Omental fat pad (tissue), 4 donors: ENCODE data around the gene FBXL13. TPM values are rescaled to one million over a fixed set of nuclear protein-coding genes. Genes with fewer than 3 reads are reported as not detected.

ENCODE experiments used
- small RNA-seq: library from RNA; depleted of rRNA; stranded (forward); fragments of <200 nt; gene quantifications from one replicate; pipeline ENCODE3, GENCODE V24; 2016
- total RNA-seq, 4 donors: library from RNA; depleted of rRNA; stranded (reverse); fragments of >200 nt; gene quantifications; one replicate each; pipeline ENCODE4 v1.1.0, GENCODE V29; 2016

The FBXL13 gene
- total RNA-seq, 4 donors from 2014 or later = 2.1 to 4.9 (median 3.4) TPM

Small RNA genes within 50 kb of the gene (small RNA-seq; reads per million reads assigned to genes)
- not detected for gene RNU6-1136P

Other genes with a start within 250 kb of the FBXL13 start
- 1 to 10 TPM in 2 of 4 donors, under 1 TPM in 1, not detected in 1; 0.69 to 3.2 (median 2.6) TPM for gene LRRC17, start 161.8 kb downstream of the FBXL13 start, total RNA-seq
- 10 to 100 TPM; 28.7 to 44.0 (median 33.9) TPM for gene ARMC10, start 344 bp upstream of the FBXL13 start, total RNA-seq
- 10 to 100 TPM in 2 of 4 donors, 1 to 10 TPM in 2; 5.9 to 13.1 (median 8.6) TPM for gene NAPEPLD, start 74.3 kb upstream of the FBXL13 start, total RNA-seq
- gene PMPCB, start 222.6 kb upstream of the FBXL13 start, total RNA-seq = 10 to 100 TPM; 43.5 to 48.1 (median 46.9) TPM